GM19455 (cell line): ENCODE measurements around the gene SLC26A11.
"Not testable (repeated sequence)": the region's sequence is repeated elsewhere in the genome, so short reads cannot be mapped to it uniquely, and the experiment has no call there.

ENCODE experiments used
- ATAC-seq: cut with Tn5 transposase; IDR thresholded peaks from one replicate; pipeline ENCODE4 v1.9.1; 2021; ENCODE audit not compliant: unreplicated experiment

Gene SLC26A11

DNA sequence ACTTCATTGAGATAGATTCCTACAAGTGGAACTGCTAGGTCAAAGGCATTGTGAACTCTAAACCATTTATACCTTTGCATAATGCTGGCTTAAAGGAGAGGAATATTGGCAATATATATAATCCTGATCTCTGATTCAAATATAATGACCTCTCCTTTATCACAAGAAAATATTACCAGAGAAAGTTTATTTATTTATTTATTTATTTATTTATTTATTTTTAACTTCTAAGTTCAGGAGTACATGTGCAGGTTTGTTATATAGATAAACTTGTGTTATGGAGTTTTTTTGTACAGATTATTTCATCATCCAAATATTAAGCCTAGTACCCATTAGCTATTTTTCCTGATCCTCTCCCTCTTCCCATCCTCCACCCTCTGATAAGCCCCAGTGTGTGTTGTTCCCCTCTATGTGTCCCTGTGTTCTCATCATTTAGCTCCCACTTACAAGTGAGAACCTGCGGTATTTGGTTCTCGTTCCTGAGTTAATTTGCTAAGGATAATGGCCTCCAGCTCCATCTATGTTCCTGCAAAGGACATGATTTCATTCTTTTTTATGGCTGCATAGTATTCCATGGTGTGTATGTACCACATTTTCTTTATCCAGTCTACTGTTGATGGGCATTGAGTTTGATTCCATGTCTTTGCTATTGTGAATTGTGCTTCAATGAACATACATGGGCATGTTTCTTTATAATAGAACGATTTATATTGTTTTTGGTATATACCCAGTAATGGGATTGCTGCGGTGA, 79.3 kb downstream of the SLC26A11 start:
- not testable (repeated sequence) for ATAC-seq

DNA sequence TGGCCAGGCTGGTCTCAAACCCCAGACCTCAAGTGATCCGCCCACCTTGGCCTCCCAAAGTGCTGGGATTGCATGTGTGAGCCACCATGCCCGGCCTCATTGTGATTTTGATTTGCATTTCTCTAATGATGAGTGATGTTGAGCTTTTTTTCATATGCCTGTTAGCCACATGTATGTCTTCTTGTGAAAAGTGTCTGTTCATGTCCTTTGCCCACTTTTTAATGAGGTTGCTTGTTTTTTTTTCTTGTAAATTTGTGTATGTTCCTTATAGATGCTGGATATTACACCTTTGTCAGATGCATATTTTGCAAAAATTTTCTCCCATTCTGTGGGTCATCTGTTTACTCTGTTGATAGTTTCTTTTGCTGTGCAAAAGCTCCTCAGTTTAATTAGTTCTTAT, 80.5 kb downstream of the SLC26A11 start:
- ATAC-seq = not testable (repeated sequence)
